Measurements from ENCODE around the gene PCED1A. TPM values are rescaled to one million over a fixed set of nuclear protein-coding genes. Genes with fewer than 3 reads are reported as not detected.

Gene PCED1A
- total and polyA plus RNA-seq, 9 of the 15 experiments (the other 6 are each of a cell fraction or from before 2014, with no cell fraction given): 1.5 to 11.5 (median 5.9) TPM

DNA sequence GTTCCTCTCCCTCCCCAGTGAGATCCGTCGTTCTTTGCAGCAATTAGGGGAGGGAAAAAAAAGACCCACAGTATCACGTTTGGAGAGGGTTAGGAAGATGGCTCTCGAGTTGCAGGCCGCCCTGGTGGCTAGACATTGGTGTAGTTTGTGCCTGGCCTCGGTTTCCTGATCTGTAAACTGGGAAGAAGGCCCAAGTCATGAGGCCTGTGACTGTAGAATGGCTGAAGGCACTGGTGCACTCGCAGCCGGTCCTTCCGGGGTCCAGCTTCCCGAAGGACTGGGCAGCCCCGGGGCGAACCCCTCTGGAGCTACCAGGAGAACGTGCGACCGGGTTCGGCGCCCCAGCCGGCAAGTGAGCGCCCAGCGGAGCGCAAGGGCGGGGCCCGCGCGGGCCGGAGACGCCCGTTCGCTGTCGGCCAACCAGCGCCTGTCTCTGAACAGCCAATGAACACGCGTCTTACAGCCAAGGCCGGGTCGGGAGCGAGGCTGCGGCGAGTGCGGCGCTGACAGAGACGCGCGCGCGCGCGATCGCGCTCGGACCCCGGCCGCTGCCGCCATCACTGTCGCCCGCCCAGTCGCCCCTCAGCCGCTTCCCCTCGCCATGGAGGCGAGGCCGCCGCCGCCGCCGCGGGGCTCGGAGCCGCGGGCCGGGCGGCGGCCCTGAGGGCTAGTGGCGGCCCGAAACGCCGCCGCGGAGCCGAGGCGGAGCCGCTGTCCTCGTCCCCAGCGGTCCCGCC, 32.7 kb upstream of the PCED1A start, which contains the start of gene PTPRA (continued):
- TF ChIP-seq, protein P1, sequence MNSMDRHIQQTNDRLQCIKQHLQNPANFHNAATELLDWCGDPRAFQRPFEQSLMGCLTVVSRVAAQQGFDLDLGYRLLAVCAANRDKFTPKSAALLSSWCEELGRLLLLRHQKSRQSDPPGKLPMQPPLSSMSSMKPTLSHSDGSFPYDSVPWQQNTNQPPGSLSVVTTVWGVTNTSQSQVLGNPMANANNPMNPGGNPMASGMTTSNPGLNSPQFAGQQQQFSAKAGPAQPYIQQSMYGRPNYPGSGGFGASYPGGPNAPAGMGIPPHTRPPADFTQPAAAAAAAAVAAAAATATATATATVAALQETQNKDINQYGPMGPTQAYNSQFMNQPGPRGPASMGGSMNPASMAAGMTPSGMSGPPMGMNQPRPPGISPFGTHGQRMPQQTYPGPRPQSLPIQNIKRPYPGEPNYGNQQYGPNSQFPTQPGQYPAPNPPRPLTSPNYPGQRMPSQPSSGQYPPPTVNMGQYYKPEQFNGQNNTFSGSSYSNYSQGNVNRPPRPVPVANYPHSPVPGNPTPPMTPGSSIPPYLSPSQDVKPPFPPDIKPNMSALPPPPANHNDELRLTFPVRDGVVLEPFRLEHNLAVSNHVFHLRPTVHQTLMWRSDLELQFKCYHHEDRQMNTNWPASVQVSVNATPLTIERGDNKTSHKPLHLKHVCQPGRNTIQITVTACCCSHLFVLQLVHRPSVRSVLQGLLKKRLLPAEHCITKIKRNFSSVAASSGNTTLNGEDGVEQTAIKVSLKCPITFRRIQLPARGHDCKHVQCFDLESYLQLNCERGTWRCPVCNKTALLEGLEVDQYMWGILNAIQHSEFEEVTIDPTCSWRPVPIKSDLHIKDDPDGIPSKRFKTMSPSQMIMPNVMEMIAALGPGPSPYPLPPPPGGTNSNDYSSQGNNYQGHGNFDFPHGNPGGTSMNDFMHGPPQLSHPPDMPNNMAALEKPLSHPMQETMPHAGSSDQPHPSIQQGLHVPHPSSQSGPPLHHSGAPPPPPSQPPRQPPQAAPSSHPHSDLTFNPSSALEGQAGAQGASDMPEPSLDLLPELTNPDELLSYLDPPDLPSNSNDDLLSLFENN (IDR thresholded peaks at IDR 0.05; ENCODE audit: low read depth in 2 of 2, low read length in 2 of 2): no peak
- TF ChIP-seq ZC3H4 (CRISPR knock-in tag; IDR thresholded peaks at IDR 0.05; ENCODE audit: borderline replicate concordance) (no peak; the same call in 1 of the 2 replicates), TAF7 (tag; IDR thresholded peaks at IDR 0.05) (no peak), PCBP1 (IDR thresholded peaks at IDR 0.05; ENCODE audit: low read depth, low read length, poor library complexity, severe bottlenecking) (no peak), RUNX1 (IDR thresholded peaks at IDR 0.05; ENCODE audit: low read depth) (no peak), ZNF140 (CRISPR knock-in tag; IDR thresholded peaks at IDR 0.05) (no peak), TCFL5 (CRISPR knock-in tag; conservative IDR thresholded peaks at IDR 0.05) (no peak), NCOA6 (IDR thresholded peaks at IDR 0.05) (no peak), HDAC3 (IDR thresholded peaks at IDR 0.05; ENCODE audit: borderline replicate concordance, partially characterized antibody) (no peak), ZNF263 (CRISPR knock-in tag; IDR thresholded peaks at IDR 0.05; ENCODE audit: borderline replicate concordance) (no peak)
- TF ChIP-seq, protein P2, sequence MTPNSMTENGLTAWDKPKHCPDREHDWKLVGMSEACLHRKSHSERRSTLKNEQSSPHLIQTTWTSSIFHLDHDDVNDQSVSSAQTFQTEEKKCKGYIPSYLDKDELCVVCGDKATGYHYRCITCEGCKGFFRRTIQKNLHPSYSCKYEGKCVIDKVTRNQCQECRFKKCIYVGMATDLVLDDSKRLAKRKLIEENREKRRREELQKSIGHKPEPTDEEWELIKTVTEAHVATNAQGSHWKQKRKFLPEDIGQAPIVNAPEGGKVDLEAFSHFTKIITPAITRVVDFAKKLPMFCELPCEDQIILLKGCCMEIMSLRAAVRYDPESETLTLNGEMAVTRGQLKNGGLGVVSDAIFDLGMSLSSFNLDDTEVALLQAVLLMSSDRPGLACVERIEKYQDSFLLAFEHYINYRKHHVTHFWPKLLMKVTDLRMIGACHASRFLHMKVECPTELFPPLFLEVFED (CRISPR knock-in tag; conservative IDR thresholded peaks at IDR 0.05): no peak
- TF ChIP-seq, protein P3, sequence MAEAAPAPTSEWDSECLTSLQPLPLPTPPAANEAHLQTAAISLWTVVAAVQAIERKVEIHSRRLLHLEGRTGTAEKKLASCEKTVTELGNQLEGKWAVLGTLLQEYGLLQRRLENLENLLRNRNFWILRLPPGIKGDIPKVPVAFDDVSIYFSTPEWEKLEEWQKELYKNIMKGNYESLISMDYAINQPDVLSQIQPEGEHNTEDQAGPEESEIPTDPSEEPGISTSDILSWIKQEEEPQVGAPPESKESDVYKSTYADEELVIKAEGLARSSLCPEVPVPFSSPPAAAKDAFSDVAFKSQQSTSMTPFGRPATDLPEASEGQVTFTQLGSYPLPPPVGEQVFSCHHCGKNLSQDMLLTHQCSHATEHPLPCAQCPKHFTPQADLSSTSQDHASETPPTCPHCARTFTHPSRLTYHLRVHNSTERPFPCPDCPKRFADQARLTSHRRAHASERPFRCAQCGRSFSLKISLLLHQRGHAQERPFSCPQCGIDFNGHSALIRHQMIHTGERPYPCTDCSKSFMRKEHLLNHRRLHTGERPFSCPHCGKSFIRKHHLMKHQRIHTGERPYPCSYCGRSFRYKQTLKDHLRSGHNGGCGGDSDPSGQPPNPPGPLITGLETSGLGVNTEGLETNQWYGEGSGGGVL (CRISPR knock-in tag; IDR thresholded peaks at IDR 0.05): no peak
- TF ChIP-seq, protein P4, sequence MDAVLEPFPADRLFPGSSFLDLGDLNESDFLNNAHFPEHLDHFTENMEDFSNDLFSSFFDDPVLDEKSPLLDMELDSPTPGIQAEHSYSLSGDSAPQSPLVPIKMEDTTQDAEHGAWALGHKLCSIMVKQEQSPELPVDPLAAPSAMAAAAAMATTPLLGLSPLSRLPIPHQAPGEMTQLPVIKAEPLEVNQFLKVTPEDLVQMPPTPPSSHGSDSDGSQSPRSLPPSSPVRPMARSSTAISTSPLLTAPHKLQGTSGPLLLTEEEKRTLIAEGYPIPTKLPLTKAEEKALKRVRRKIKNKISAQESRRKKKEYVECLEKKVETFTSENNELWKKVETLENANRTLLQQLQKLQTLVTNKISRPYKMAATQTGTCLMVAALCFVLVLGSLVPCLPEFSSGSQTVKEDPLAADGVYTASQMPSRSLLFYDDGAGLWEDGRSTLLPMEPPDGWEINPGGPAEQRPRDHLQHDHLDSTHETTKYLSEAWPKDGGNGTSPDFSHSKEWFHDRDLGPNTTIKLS (IDR thresholded peaks at IDR 0.05; ENCODE audit: borderline replicate concordance, low read depth): no peak; the same call in 1 of the 2 replicates
- TF ChIP-seq, protein P5, sequence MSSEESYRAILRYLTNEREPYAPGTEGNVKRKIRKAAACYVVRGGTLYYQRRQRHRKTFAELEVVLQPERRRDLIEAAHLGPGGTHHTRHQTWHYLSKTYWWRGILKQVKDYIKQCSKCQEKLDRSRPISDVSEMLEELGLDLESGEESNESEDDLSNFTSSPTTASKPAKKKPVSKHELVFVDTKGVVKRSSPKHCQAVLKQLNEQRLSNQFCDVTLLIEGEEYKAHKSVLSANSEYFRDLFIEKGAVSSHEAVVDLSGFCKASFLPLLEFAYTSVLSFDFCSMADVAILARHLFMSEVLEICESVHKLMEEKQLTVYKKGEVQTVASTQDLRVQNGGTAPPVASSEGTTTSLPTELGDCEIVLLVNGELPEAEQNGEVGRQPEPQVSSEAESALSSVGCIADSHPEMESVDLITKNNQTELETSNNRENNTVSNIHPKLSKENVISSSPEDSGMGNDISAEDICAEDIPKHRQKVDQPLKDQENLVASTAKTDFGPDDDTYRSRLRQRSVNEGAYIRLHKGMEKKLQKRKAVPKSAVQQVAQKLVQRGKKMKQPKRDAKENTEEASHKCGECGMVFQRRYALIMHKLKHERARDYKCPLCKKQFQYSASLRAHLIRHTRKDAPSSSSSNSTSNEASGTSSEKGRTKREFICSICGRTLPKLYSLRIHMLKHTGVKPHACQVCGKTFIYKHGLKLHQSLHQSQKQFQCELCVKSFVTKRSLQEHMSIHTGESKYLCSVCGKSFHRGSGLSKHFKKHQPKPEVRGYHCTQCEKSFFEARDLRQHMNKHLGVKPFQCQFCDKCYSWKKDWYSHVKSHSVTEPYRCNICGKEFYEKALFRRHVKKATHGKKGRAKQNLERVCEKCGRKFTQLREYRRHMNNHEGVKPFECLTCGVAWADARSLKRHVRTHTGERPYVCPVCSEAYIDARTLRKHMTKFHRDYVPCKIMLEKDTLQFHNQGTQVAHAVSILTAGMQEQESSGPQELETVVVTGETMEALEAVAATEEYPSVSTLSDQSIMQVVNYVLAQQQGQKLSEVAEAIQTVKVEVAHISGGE (CRISPR knock-in tag; IDR thresholded peaks at IDR 0.05): peak in 1 of 3 experiments; percentile 41; a peak in 2 of 6 replicates
